ENCODE data around the gene SAYSD1.

The SAYSD1 gene

DNA sequence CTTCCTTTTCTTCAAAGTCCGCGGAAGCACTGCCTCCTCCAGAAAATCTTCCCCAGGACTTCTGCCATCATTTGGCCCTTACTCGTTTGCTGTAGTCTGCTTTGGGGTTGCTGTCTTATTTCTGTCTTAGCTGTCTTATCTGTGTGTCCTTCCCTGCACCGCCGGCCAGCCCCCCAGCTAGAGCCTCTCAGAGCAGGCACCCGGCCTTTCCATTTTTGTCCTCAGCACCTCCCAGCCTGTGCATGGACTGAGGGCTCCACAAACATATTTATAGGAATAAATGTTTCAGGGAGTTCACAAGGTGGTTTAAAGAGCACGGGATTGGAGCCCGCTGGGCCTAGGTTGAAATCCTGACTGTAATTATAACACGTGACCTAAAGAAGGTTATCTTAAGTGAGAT is 58.3 kb downstream of the SAYSD1 start:
- no peak for DNase-seq

DNA sequence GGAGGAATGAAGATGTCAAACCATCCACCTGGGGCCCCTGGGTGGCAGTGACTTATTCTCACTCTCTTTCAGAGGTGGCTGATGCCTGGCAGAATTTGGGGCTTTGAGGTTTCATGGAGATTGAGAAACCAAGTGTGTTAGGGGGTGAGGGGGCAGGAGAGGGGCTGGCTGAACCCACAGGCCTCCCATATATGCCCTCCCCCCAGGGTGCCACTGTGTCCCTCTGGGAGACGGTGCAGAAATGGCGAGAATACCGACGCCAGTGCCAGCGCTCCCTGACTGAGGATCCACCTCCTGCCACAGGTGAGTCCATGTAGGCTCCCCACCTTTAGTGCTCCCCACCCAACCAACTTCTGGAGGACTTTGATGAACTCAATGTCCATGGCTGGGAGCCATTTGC is 58.8 kb downstream of the SAYSD1 start:
- no peak for DNase-seq

GRCh38 chr6:39055661-39056060 is 59.3 kb downstream of the SAYSD1 start:
- DNase-seq: no peak

DNA sequence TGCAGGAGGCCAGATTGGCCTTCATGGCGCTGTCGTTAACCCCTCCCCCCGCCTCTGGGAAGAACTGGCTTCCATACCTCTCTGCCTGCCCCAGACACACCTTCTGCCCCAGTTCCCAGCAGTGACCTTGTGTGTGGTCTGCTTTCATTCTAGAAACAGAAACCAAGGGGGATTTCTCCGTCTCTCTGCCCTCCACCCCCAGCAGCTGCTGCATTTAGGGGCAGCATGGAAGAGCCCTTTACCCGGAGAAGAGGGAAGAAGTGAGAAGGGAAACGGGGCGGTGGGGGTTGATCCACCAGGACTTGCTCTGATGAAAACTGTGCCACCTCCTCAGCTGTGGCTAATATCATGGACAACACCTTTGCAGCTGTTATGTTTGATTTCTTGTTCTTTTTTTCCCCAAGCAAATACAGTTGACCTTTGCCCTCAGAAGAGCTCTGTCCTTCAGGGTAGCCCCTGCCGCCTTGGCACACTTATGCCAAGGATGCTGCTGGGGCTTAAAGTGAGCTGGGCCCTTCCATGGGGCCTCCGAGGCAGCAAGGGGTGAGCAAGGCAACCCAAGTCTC is 60.3 kb downstream of the SAYSD1 start:
- no peak for DNase-seq
